Loucy (cell line): ENCODE data around the gene USP25.

Experiments used
- H2AFZ ChIP-seq: fragments of 200-600 bp; sonication (generic); 2 replicates; pipeline ENCODE4 v1.6.0; 2016; ENCODE audit warnings: antibody characterized with exemption, mild to moderate bottlenecking, low read length, moderate library complexity
- H3F3A ChIP-seq: fragments of 200-600 bp; 2 replicates; pipeline ENCODE4 v1.6.0; 2016; ENCODE audit warnings: antibody characterized with exemption, low read depth, mild to moderate bottlenecking
- H3K27me3 ChIP-seq: fragments of 200-600 bp; sonication (generic); 2 replicates; pipeline ENCODE4 v1.6.1; 2014; ENCODE audit warnings: low read length, mild to moderate bottlenecking; ENCODE audit not compliant: insufficient read depth, poor library complexity, severe bottlenecking
- H3K36me3 ChIP-seq: fragments of 200-600 bp; sonication (generic); 2 replicates; pipeline ENCODE4 v1.6.1; 2016; ENCODE audit warnings: low read length; ENCODE audit not compliant: insufficient read depth
- H3K4me1 ChIP-seq: fragments of 200-600 bp; sonication (generic); 2 replicates; pipeline ENCODE4 v1.5.1; 2014; ENCODE audit warnings: low read length, mild to moderate bottlenecking; ENCODE audit not compliant: insufficient read depth, poor library complexity, severe bottlenecking
- H3K4me2 ChIP-seq: fragments of 200-600 bp; sonication (generic); 2 replicates; pipeline ENCODE4 v1.6.0; 2014; ENCODE audit warnings: antibody characterized with exemption, low read length, low read depth, mild to moderate bottlenecking; ENCODE audit not compliant: poor library complexity, severe bottlenecking
- H3K4me3 ChIP-seq: fragments of 200-600 bp; sonication (generic); 2 replicates; pipeline ENCODE4 v1.5.1; 2014; ENCODE audit warnings: low read length, mild to moderate bottlenecking, mixed read lengths; ENCODE audit not compliant: poor library complexity, severe bottlenecking
- H3K79me2 ChIP-seq: fragments of 200-600 bp; sonication (generic); 2 replicates; pipeline ENCODE4 v1.6.1; 2014; ENCODE audit warnings: low read length; ENCODE audit not compliant: insufficient read depth
- H3K9ac ChIP-seq: fragments of 200-600 bp; sonication (generic); 2 replicates; pipeline ENCODE4 v1.6.0; 2014; ENCODE audit warnings: mild to moderate bottlenecking, low read depth, low read length, moderate library complexity; ENCODE audit not compliant: poor library complexity, severe bottlenecking
- H3K9me2 ChIP-seq: fragments of 200-600 bp; sonication (generic); replicated peaks from 2 replicates; pipeline ENCODE4 v1.6.1; 2016; ENCODE audit warnings: low read depth, low read length, mixed read lengths
- H3K9me3 ChIP-seq: fragments of 200-600 bp; sonication (generic); 2 replicates; pipeline ENCODE4 v1.6.1; 2014; ENCODE audit warnings: mild to moderate bottlenecking, antibody characterized with exemption, low read length, low read depth; ENCODE audit not compliant: insufficient read depth
- H4K20me1 ChIP-seq: fragments of 200-600 bp; sonication (generic); 2 replicates; pipeline ENCODE4 v1.6.0; 2014; ENCODE audit warnings: antibody characterized with exemption, low read length, mild to moderate bottlenecking; ENCODE audit not compliant: insufficient read depth, poor library complexity, severe bottlenecking
- EZH2phosphoT487 ChIP-seq: fragments of 200-600 bp; IDR thresholded peaks from 2 replicates; pipeline ENCODE4 v1.6.1; 2018; ENCODE audit warnings: antibody characterized with exemption, mild to moderate bottlenecking, moderate library complexity, borderline replicate concordance
- TF ChIP-seq, protein P1 (sequence below): fragments of 200-600 bp; sonication (generic); conservative IDR thresholded peaks from 2 replicates; pipeline ENCODE4 v1.5.1; 2014; ENCODE audit warnings: mild to moderate bottlenecking, antibody characterized with exemption, low read length

USP25 gene

DNA sequence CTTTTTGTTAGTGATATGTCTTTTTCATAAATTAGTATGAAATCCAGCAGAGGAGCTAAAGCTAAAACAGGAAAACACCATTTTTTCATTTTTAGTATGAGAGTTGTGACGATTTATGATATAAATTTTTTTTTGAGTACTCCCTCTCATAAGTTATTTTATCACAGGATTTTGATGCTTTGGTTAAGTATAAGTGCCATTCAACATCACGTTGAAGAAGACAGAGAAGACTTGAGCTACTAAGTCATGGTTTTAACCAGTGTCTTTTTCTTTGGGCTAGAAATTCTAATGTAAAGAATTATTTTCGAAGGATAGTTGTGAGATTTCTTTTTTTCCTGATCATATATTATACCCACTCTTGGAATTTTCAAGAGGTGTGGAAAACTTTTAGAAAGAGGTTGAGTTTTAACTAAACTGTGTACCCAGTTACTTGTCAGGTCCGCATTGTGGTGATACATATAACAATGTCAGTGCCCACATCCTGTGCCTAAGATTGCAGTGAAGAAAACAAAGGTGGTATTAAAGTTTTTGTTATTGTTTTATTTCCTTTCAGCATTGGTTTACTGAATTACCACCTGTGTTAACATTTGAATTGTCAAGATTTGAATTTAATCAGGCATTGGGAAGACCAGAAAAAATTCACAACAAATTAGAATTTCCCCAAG, 93.8 kb downstream of the USP25 start:
- Histone ChIP-seq H3K4me2 (no peak overlapping the region), H3K4me3 (no peak overlapping the region), H3K9me2 (no peaks in the 10 kb centered on the region), H3K9me3 (no peaks in the 10 kb centered on the region), H3K9ac (no peak overlapping the region), H3F3A (no peaks in the 10 kb centered on the region), H3K79me2 (no peaks in the 10 kb centered on the region), H2AFZ (no peak overlapping the region), H4K20me1 (no peaks in the 10 kb centered on the region), H3K36me3 (peaks cover 15% of the 10 kb centered on the region; the same call in 1 of the 2 replicates), H3K4me1 (no peaks in the 10 kb centered on the region), H3K27me3 (no peaks in the 10 kb centered on the region)
- TF ChIP-seq EZH2phosphoT487: no peak
- TF ChIP-seq, protein P1, sequence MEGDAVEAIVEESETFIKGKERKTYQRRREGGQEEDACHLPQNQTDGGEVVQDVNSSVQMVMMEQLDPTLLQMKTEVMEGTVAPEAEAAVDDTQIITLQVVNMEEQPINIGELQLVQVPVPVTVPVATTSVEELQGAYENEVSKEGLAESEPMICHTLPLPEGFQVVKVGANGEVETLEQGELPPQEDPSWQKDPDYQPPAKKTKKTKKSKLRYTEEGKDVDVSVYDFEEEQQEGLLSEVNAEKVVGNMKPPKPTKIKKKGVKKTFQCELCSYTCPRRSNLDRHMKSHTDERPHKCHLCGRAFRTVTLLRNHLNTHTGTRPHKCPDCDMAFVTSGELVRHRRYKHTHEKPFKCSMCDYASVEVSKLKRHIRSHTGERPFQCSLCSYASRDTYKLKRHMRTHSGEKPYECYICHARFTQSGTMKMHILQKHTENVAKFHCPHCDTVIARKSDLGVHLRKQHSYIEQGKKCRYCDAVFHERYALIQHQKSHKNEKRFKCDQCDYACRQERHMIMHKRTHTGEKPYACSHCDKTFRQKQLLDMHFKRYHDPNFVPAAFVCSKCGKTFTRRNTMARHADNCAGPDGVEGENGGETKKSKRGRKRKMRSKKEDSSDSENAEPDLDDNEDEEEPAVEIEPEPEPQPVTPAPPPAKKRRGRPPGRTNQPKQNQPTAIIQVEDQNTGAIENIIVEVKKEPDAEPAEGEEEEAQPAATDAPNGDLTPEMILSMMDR: no peak

- Histone ChIP-seq H3K9ac (no peak overlapping the region), H3K36me3 (peaks cover 6% of the 10 kb centered on the region; the same call in 1 of the 2 replicates), H3K9me3 (no peaks in the 10 kb centered on the region), H3K27me3 (no peaks in the 10 kb centered on the region), H3F3A (no peaks in the 10 kb centered on the region), H4K20me1 (no peaks in the 10 kb centered on the region), H3K9me2 (no peaks in the 10 kb centered on the region), H3K4me1 (no peaks in the 10 kb centered on the region), H3K4me2 (no peak overlapping the region), H3K79me2 (no peaks in the 10 kb centered on the region), H2AFZ (no peak overlapping the region), H3K4me3 (no peak overlapping the region)
- no peak for TF ChIP-seq EZH2phosphoT487
- TF ChIP-seq, protein P1: no peak
These were observed 95.9 kb downstream of the USP25 start for GRCh38 chr21:15825700-15826099.

DNA sequence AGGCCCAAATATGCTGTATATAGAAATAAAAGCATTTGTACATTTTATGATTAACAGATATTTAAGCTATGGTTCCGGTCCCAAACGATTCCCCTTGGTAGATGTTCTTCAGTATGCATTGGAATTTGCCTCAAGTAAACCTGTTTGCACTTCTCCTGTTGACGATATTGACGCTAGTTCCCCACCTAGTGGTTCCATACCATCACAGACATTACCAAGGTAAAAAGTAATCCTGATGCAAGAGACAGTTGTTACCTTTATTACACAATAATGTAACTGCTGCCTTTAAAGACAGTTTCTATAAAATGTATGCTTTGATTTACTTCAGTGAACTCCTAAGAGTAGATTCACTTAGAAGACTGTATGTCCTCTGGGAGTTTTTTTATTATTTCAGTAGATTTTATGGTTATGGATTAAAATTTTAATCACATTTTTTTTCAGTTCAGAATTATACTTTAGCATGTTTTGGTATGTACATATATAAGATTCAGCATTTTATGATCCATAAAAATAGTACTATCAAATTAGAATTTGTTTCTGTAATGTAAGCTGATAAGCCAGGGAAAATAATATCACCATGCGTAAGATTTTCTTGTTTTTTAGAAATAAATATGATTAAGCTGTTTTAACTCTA, 96.5 kb downstream of the USP25 start:
- H3K9me2 ChIP-seq: no peaks in the 10 kb centered on the region
- no peaks in the 10 kb centered on the region for H3K79me2 ChIP-seq
- TF ChIP-seq, protein P1: peak; percentile 72
- no peak for TF ChIP-seq EZH2phosphoT487
- H3K9me3 ChIP-seq: no peaks in the 10 kb centered on the region
- no peaks in the 10 kb centered on the region for H4K20me1 ChIP-seq
- H3F3A ChIP-seq: no peaks in the 10 kb centered on the region
- H2AFZ ChIP-seq: no peak overlapping the region
- no peak overlapping the region for H3K4me2 ChIP-seq
- peaks cover 2% of the 10 kb centered on the region for H3K4me1 ChIP-seq
- H3K27me3 ChIP-seq: no peaks in the 10 kb centered on the region
- peaks cover 8% of the 10 kb centered on the region; the same call in 1 of the 2 replicates for H3K36me3 ChIP-seq
- H3K4me3 ChIP-seq: no peak overlapping the region
- H3K9ac ChIP-seq: no peak overlapping the region
